HG03354 (cell line): ENCODE results near the gene CNTNAP2.

Experiments used
- ATAC-seq: cut with Tn5 transposase; IDR thresholded peaks from one replicate; pipeline ENCODE4 v1.9.1; 2021; ENCODE audit warnings: mild to moderate bottlenecking; ENCODE audit not compliant: unreplicated experiment, poor library complexity, severe bottlenecking

Gene CNTNAP2

DNA sequence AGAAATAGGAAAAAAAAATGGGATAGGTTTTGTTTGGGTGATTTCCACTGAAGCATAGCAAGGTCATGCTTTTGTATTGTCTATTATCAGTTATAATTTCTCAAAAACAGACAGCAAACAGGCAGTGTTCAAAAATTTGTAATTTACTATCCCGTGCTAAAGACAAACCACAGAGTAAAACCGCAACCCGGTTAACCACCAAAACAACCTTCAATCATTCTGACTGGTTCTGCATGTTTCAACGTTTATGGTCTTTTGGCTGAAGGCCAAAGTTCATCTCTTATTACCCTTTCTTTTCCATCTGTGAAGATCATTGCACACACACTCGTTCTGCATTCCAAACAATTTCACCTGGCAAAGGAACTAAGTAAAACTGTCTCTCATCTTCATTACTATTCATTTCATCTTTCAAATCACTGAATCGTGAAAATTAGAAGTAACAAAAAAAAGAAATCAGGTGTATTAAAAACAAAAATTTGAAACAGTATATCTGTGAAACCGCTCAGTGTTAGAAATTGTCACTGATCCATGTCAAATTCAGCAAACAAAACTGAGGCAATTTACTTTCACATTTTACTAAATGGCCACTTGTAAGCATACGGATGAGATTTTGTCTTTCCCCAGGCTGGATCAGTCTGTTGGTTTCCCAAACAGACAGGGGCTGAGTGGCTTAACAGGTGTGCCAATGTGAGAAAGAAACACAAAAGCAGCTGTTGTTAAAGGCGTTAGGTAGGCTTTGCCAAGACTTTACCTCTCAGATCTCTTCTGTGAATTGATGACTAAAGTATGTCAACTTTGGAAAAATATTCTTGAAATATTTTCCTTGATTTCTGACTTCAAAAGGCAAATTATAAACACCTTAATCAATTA is 539.6 kb downstream of the CNTNAP2 start:
- ATAC-seq = no peak

DNA sequence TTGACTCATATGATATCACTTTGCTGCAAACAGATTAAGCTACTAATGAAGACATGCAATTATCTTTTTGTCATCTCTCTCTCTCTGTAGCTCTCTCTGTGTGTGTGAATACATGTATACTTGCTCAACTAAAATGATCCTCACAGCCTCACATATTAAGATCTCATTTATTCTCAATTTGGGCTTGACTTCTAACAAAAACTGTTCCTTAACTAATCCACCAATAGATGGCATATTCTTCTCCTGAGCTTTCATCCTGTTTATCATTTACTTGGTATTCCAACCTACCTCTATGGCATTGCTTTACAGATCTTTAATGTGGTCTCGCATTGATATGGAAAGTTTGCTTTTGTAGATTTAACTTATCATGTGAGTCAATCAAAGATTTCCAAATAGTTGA is 540.4 kb downstream of the CNTNAP2 start:
- ATAC-seq = no peak

DNA sequence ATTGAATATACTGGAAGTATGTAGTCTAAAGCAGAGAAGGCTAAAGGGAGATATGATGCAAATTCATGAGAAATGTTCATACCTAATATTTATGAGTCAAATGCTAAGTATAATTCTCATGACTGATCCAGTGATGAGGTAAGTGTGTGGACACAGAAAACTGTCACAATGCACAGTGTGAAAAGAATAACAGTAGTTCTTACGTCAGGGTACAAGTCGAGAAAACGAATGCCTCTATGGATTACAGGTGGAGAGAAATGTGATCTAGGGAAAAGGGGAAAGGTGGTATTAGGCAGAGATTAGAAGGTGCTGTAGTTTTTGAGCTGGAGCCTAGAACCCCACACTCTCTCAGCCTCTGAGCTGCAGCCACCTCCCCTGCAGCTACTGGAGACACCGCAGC is 542.0 kb downstream of the CNTNAP2 start:
- no peak for ATAC-seq

DNA sequence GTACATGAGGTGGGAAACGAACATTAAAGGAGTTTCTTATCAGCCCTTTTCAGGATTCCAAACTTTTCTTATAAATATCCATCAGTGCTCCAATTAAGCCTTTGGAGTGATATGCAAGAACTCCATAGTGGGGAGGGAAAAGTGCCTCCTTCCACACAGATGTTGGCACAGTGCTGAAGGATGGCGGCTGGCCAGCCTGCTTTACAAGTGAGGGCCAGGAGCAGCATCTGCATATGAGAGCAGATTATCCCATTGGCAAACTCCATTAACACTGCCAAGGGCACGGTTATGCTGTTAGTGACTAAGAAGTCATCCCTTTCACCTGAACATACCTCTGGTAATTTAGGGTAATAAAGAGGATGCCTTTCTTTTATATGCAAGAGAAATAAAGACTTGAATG is 543.1 kb downstream of the CNTNAP2 start:
- ATAC-seq = no peak

DNA sequence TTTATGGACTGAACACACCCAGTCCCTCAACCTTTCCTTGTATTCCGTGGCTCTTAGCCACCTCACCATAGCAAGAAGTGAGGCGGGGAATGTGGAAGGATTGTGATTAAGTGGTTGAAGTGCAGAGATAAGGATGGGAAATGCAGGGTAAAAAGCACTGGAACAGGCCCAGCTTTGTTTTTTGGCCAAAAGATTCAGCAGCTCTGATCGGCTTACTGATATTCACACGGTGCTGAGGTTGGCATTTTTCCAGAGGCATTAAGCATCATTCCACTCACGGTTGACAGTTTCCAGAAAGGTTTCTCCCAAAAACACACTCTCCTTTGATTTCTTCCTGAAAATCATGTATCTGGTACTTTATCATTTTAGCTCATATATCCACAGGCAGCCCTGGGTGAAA is 544.2 kb downstream of the CNTNAP2 start:
- no peak for ATAC-seq

DNA sequence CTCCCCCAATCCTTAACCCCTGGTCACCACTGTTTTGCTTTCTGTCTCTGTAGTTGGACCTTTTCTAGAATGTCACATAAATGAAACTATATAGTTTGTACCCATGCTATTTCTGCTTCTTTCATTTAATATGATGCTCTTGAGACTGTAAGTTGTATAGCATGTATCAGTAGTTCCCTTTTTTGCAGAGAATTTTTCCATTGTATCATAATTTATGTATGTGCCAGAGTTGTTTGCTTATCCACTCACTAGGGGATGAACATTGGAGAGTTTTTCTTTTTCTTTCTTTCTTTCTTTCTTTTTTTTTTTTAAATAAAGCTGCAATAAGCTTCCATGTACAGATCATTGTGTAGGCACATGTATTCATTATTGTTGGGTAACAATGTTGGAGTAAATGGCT is 544.8 kb downstream of the CNTNAP2 start:
- ATAC-seq = no peak

DNA sequence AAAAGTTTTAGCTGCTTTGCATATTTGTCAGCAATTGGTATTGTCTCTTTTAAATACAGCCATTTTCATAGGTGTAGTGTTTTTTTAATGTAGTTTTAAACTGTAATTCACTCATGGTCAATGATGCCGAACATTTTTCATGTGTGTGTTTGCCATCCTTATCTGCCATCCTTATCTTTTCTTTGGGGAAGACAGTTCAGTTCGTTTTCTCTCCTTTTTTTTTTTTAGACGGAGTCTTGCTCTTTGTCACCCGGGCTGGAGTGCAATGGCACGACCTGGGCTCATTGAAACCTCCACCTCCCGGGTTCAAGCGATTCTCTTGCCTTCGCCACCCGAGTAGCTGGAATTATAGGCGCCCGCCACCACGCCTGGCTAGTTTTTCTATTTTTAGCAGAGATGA is 545.3 kb downstream of the CNTNAP2 start:
- ATAC-seq = no peak

DNA sequence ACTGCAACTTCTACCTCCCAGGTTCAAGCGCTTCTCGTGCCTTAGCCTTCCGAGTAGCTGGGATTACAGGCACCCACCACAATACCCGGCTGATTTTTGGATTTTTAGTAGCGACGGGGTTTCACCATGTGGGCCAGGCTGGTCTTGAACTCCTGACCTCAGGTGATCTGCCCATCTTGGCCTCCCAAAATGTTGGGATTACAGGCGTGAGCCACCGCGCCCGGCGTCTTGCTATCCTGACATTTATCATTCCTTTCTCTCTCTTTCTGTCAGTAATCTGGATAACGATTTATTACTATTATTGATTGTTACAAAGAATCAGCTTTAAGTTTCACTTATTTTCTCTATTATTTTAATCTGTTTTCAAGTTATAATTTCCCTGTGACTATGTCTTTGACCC is 548.4 kb downstream of the CNTNAP2 start:
- ATAC-seq = no peak

DNA sequence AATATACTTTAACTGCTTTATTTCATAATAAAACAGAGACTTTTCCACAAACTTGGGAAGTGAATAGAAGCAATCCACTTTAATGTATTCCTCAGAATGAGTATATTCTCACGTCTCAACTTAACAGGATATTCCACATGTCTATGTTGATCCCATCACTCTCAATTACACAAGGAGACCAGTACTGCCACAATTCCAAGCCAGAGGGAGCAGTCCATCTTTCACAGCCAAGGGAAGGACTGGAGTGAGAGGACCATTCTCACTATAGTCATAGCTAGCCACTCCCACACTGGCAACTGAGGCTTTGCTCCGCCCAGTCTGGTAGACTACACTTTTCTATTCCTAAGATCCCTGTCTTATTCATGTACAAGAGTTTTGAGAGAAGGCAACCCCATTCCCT is 553.9 kb downstream of the CNTNAP2 start:
- no peak for ATAC-seq

DNA sequence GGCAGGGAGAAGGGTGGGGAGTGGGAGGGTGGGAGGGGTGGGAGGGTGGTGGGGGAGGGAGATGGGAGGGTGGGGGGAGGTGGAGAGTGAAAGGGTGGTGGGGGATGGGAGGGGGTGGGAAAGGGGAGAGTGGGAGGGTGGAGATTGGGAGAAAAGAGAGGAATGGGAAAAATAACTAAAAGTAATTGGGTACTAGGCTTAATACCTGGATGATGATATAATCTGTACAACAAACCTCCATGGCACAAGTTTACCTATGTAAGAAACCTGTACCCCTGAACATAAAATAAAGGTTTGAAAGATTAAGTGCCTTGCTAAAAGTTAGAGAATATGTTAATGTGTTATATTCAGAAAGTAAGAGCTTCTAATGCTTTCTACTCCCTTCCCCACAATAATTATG is 564.9 kb downstream of the CNTNAP2 start:
- no peak for ATAC-seq

DNA sequence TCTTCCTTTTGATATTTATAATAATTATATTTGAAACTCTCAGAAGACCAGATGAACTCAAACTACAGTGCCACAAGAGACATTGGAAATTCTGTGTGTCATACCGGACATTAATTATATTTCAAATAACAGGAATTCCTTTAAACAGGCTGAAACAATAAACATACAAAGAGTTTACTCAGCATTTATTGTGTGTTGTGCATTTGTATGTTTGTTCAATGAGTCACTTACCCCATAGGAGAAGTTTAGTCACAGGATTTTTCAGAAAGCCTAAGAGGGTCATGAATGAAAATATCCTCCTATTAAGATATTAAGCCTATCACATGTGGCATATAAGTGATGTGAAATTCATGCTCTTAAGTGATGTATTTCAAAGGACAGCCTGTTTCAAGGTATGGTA is 566.8 kb downstream of the CNTNAP2 start:
- no peak for ATAC-seq

DNA sequence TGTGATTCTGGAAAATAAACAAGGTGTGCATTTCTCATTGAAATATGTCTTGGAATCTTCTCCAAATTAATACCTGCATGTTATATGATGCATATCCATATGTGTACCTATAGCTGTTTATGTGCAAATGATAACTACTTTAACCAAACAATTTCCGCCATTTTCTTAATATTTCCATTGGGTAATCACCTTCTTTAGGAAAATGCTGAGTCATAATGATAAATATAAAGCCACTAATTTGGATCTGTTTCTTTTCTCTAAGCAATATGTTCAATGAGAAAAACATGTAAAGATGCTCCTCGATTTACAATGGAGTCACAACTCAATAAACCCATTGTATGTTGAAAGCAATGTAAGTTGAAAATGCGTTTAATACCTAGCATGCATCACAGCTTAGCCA is 574.4 kb downstream of the CNTNAP2 start:
- ATAC-seq = no peak

DNA sequence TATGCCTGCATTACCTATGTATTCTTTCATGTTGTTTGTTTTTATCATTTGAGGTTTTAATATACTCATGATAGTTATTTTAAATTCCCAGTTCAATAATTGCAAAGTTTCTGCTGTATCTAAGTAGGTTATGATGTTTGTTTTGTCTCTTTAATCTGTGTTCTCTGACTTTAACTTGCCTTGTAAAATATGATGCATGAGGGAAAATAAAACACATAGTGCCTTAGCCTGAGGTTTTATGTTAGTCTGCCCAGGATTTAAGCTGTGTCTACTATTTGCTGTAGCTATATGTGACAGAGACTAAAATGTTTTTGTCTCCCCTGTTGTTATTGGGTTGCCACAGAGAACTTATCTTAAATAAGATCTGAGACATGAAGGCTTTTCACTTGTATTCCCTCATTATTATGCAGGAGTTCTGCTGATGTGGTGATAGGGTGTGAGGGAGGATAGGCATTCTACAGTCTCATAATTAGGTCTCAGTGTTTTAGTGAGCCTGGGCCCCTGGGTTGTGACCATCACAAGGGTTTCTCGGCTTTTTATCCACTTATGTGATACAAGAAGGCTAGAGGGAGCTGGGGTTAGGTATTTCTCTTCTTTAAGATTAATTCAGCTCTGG is 582.5 kb downstream of the CNTNAP2 start:
- no peak for ATAC-seq

DNA sequence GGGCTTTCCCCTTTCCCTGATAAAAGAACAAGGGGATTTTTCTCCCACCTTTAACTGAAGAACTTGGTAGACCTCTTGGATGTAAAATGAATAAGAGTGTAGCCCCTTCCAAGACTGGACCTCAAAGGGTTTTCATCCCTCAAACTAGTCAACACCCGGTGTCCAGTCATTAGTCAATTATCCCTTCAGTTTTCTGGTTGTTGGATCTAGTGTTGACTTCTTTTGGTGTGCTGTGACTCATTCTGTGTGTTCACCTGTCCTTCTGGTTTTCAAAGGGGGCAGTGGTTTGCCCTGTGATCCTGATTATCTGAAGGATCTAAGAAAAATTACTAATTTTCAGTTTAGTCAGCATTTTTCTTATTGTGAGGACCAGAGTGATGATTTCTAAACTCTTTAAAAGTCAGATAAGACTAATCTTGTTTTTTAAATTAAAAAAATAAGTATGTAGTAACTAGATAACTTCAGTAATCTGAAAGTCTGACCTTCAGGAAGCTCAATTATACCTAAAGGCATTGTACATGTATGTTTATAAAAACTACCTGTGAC is 583.5 kb downstream of the CNTNAP2 start:
- no peak for ATAC-seq

DNA sequence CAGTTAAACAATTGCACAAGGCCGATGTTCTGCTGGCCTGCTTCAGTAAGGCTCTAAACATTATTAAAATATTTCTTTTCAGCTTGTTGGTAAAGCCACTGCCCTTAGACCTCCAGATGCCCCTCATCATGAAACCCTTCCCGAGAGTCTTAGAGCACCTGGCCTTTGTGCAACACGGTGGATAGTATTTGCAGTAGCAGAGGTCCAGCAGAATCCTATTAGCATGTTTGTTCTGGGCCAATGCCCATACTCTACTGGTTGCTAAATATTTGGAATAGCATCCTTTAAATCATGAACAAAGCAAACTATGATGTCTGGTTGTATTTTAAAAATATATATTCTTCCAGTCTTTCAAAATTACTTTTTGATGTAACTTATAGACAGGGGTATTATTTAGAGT is 584.6 kb downstream of the CNTNAP2 start:
- ATAC-seq = no peak

DNA sequence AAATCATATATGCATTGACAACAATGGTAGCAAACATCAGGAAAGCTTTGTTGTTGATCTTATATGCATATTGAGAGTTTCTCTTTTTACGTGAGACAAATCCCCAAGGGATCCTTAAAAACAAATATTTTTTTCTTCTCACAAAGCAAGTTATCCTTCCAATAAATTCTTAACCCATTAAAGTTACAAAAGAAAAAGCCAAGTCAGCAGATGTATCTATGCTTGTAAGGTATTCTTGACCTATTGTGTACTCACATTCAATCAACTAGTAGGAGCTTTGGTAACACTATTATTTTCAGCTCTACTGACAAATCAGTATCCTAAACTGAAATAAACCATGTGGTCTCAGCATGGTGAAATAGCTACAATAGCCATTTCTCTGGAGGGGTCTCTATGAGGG is 586.3 kb downstream of the CNTNAP2 start:
- no peak for ATAC-seq

DNA sequence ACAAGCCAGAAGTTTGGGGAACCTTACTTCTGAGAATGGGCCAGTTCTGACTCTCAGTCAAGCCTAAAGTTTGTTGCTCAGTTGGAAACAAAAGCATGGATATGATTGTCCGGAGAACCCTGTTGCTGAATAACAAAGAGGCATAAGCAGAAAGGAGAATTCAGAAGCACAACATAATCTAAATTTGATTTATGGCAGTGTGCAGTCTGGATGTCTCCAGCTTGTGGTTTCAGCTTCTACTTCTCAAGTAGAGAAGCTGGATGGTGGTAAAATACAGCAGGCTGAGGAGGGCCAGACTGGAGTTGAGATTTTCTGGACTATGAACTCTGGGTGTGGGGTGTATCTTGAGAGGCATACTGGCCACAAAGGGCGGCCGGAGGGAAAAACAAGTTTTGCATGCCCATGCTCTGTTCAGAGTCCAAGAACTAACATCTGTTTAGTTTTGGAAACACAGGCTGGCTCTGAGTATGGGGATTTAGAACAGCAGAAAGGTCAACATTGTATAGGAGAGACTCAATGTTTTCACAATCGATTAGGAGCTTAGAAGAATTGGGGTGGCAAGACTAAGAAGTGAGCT is 592.9 kb downstream of the CNTNAP2 start:
- no peak for ATAC-seq

DNA sequence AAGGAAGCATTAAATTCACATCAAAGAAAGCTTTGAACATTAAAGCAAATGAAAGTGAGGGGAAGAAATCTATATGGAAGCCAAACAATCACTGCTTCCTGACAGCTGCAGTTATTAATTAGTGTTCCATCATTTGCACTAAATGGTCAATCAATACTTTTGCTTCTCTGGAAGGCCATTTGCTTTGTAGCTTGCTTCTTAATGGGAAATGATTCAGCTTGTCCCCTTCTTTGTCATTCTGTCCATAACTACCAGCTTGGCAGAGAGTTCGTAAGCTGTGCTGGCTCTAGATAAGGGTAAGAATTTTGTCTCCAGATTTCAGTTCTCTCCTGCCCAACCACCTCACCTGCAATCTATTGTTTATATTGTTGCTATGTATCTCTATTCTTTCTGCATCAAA is 596.6 kb downstream of the CNTNAP2 start:
- no peak for ATAC-seq

DNA sequence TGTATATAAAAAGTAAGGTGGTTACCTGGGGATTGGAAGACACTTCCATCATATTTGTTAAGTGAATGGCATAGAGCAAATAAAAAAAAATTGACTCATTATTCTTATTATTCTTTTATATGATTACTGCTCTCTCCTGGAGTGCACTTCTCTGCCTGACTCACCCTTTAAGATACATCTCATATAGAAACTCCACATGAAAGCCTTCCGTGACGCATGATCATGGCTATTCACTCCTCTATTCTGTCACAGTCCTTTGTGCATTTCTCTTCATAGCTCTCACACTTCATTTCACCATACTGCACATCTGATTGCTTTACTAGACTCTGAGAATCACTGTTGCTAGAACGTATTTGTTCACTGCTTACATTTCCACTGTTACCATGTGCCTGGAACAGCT is 597.3 kb downstream of the CNTNAP2 start:
- no peak for ATAC-seq

DNA sequence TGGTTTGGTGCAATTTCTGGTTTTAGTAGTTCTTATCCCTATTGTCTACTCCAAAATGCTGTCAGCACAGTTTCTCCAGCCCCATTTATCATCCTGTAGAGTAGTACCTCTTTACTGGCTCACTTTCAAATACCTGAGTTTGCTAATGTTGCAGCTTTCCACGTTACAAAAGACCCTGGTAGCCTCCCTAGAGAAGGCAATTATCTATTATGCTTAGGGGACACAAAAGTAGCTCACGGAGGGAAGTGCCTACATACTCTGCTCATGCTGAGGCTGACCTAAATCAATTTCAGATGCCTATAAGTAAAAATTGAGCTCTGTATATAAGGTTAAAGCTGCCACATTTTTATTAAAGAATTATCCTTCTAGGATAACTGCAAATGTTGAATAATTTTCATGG is 603.6 kb downstream of the CNTNAP2 start:
- ATAC-seq = no peak

DNA sequence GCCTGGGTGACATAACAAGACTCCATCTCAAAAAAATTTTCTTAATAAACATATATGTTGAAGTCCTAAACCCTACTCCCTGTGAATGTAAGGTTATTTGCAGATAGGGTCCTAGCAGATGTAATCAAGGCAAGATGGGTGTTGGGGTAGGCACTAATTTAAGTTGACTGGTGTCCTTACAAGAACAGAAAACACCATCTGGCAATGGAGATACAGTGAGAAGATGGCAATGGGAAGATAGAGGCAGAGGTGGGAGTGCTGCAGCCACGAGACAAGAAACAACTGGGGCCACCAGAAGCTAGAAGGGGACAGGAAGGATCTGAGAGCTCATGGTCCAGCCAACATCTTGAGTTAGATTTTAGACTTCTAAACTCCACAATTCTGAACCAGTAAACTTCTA is 606.4 kb downstream of the CNTNAP2 start:
- ATAC-seq = no peak
